HCT116 (cell line): ENCODE data around the gene DOCK4. TPM values are rescaled to one million over a fixed set of nuclear protein-coding genes. Genes with fewer than 3 reads are reported as not detected.

ENCODE experiments used
- ATAC-seq: fragments of 200-7000 bp; cut with Tn5 transposase; 2 replicates; pipeline ENCODE4 v1.9.1; 2020; ENCODE audit warnings: mild to moderate bottlenecking, moderate library complexity
- BruUV-seq: library from RNA; stranded (reverse); fragments of 400-500 nt; replicated peaks from 2 replicates; lab custom pipeline; 2021; lab: Mats Ljungman, UMichigan
- CTCF ChIA-PET: fragments of 300-600 bp; sonication (Branson Sonifier 250); formaldehyde crosslinking; loops from one replicate; lab custom pipeline; 2021; ENCODE audit warnings: antibody characterized with exemption; lab: Charles Lee
- POLR2A ChIA-PET: fragments of 300-600, 350-600 bp; sonication (Branson Sonifier 250); formaldehyde crosslinking; loops from one replicate; lab custom pipeline; 2021; ENCODE audit warnings: antibody characterized with exemption; lab: Charles Lee
- RAD21 ChIA-PET, 2 experiments: fragments of 300-600 bp; sonication (Branson Sonifier 250); formaldehyde crosslinking; loops; one replicate each; lab custom pipeline; 2023; ENCODE audit warnings: low total read pairs in 2 of 2; ENCODE audit not compliant: uncharacterized antibody in 2 of 2, unreplicated experiment in 2 of 2, low non-redundant PET in 1 of 2; lab: Charles Lee
- DNase-seq: peaks from one replicate; pipeline ENCODE4 v3.0.0-alpha.2; 2010; ENCODE audit warnings: low read depth, low spot score
- H2AFZ ChIP-seq: fragments of 200-600 bp; shearing (Covaris generic), sonication (generic); 2 replicates; pipeline ENCODE4 v1.6.1; 2017; ENCODE audit warnings: low read depth, mixed run types, mixed read lengths, antibody characterized with exemption, low read length; ENCODE audit not compliant: poor library complexity, severe bottlenecking
- H3K27ac ChIP-seq: 2 replicates; pipeline ENCODE4 v1.5.1; 2012; ENCODE audit warnings: low read depth, low read length
- H3K27me3 ChIP-seq: fragments of 200-600 bp; sonication (generic); 2 replicates; pipeline ENCODE4 v1.6.1; 2016; ENCODE audit warnings: mixed run types, low read length, mixed read lengths; ENCODE audit not compliant: insufficient read depth
- H3K36me3 ChIP-seq, 2 experiments: fragments of 200-500 bp in 1 of 2; fragments of 200-600 bp in 1 of 2; sonication (Bioruptor generic) in 1 of 2; sonication (generic) in 1 of 2; 2 replicates each; pipeline versions ENCODE4 v1.5.1 to v1.6.1; 2014 to 2016; ENCODE audit warnings: low read length in 2 of 2, inconsistent platforms in 1 of 2, mixed read lengths in 1 of 2, mixed run types in 1 of 2; ENCODE audit not compliant: insufficient read depth in 2 of 2, control insufficient read depth in 1 of 2
- H3K4me1 ChIP-seq, 2 experiments: fragments of 200-600 bp in 1 of 2; sonication (generic) in 1 of 2; 2 replicates each; pipeline versions ENCODE4 v1.5.1 to v1.6.1; 2012 to 2017; ENCODE audit warnings: low read length in 2 of 2, inconsistent platforms in 1 of 2, mild to moderate bottlenecking in 1 of 2, mixed read lengths in 1 of 2, mixed run types in 1 of 2, moderate library complexity in 1 of 2; ENCODE audit not compliant: insufficient read depth in 2 of 2, control insufficient read depth in 1 of 2
- H3K4me2 ChIP-seq: fragments of 200-600 bp; sonication (generic); 2 replicates; pipeline ENCODE4 v1.6.1; 2017; ENCODE audit warnings: mixed run types, low read length, mixed read lengths
- H3K4me3 ChIP-seq, 2 experiments: fragments of 200-600 bp in 1 of 2; sonication (generic) in 1 of 2; replicated peaks in 1 of 2; 2 replicates each; pipeline ENCODE4 v1.5.1; 2011 to 2016; ENCODE audit warnings: low read length in 2 of 2, control low read depth in 1 of 2, low read depth in 1 of 2, mild to moderate bottlenecking in 1 of 2, mixed read lengths in 1 of 2, mixed run types in 1 of 2
- H3K79me2 ChIP-seq: fragments of 200-600 bp; sonication (generic); 2 replicates; pipeline ENCODE4 v1.6.1; 2017; ENCODE audit warnings: mild to moderate bottlenecking, mixed run types, low read length, moderate library complexity, mixed read lengths; ENCODE audit not compliant: insufficient read depth
- H3K9ac ChIP-seq: fragments of 200-600 bp; sonication (generic); 2 replicates; pipeline ENCODE4 v1.6.1; 2016; ENCODE audit warnings: low read length, mixed read lengths
- H3K9me2 ChIP-seq: fragments of 200-600 bp; sonication (generic), shearing (Covaris generic); 2 replicates; pipeline ENCODE4 v1.6.1; 2017; ENCODE audit warnings: mixed run types, mild to moderate bottlenecking, moderate library complexity; ENCODE audit not compliant: insufficient read depth
- H3K9me3 ChIP-seq, 2 experiments: fragments of 200-500 bp in 1 of 2; fragments of 200-600 bp in 1 of 2; sonication (Bioruptor generic) in 1 of 2; sonication (generic) in 1 of 2; 2 replicates each; pipeline ENCODE4 v1.6.1; 2014 to 2017; ENCODE audit warnings: low read length in 2 of 2, mixed read lengths in 2 of 2, inconsistent platforms in 1 of 2, low read depth in 1 of 2, mild to moderate bottlenecking in 1 of 2, mixed run types in 1 of 2, moderate library complexity in 1 of 2; ENCODE audit not compliant: control insufficient read depth in 1 of 2, insufficient read depth in 1 of 2
- H4K20me1 ChIP-seq: fragments of 200-600 bp; sonication (generic), shearing (Covaris generic); 2 replicates; pipeline ENCODE4 v1.6.1; 2017; ENCODE audit warnings: mixed run types, mild to moderate bottlenecking, moderate library complexity; ENCODE audit not compliant: insufficient read depth
- CBX3 ChIP-seq: IDR thresholded peaks from 2 replicates; pipeline ENCODE4 v1.6.1; 2012; ENCODE audit warnings: low read depth
- CEBPB ChIP-seq: IDR thresholded peaks from 2 replicates; pipeline ENCODE4 v1.6.1; 2012; ENCODE audit warnings: low read depth
- EGR1 ChIP-seq: IDR thresholded peaks from 2 replicates; pipeline ENCODE4 v1.6.1; 2012; ENCODE audit warnings: low read depth
- ELF1 ChIP-seq: IDR thresholded peaks from 2 replicates; pipeline ENCODE4 v1.6.1; 2012; ENCODE audit warnings: low read depth, borderline replicate concordance
- EZH2 ChIP-seq: fragments of 200-600 bp; sonication (generic); IDR thresholded peaks from 2 replicates; pipeline ENCODE4 v1.6.1; 2017; ENCODE audit warnings: antibody characterized with exemption, mixed run types
- EZH2phosphoT487 ChIP-seq: fragments of 200-600 bp; IDR thresholded peaks from 2 replicates; pipeline ENCODE4 v1.6.1; 2018; ENCODE audit warnings: antibody characterized with exemption, borderline replicate concordance
- JUND ChIP-seq: IDR thresholded peaks from 2 replicates; pipeline ENCODE4 v1.6.1; 2012
- POLR2A ChIP-seq: IDR thresholded peaks from 2 replicates; pipeline ENCODE4 v1.7.0; 2011; ENCODE audit warnings: borderline replicate concordance; ENCODE audit not compliant: insufficient read depth, insufficient read length; ENCODE audit errors: extremely low read depth
- POLR2AphosphoS5 ChIP-seq: IDR thresholded peaks from 2 replicates; pipeline ENCODE4 v1.6.1; 2011; ENCODE audit warnings: mild to moderate bottlenecking, low read depth, low read length, moderate library complexity
- RAD21 ChIP-seq: IDR thresholded peaks from 2 replicates; pipeline ENCODE4 v1.6.1; 2012; ENCODE audit warnings: low read depth, mild to moderate bottlenecking
- SIN3A ChIP-seq: IDR thresholded peaks from 2 replicates; pipeline ENCODE4 v1.6.1; 2012; ENCODE audit warnings: low read depth
- SP1 ChIP-seq: IDR thresholded peaks from 2 replicates; pipeline ENCODE4 v1.6.1; 2012; ENCODE audit warnings: low read depth
- YY1 ChIP-seq: IDR thresholded peaks from 2 replicates; pipeline ENCODE4 v1.6.1; 2011; ENCODE audit warnings: low read length, low read depth, moderate library complexity, mild to moderate bottlenecking; ENCODE audit not compliant: insufficient replicate concordance; ENCODE audit errors: extremely low read depth
- ZFX ChIP-seq: fragments of 450-650 bp; IDR thresholded peaks from 2 replicates; pipeline ENCODE4 v1.6.1; 2017
- ZNF274 ChIP-seq: fragments of 200-500 bp; sonication (Bioruptor generic); IDR thresholded peaks from 2 replicates; pipeline ENCODE4 v1.6.1; 2014; ENCODE audit warnings: mild to moderate bottlenecking, low read depth, low read length, inconsistent platforms
- intact Hi-C: fragments of 100-400 bp; cut with micrococcal nuclease; formaldehyde crosslinking; loops from 2 replicates; pipeline ENCODE4 v1.10.0; 2022
- total RNA-seq: library from RNA; stranded (reverse); gene quantifications from one replicate; pipeline ENCODE4 v1.2.1, GENCODE V29; 2021; ENCODE audit not compliant: unreplicated experiment
- TF ChIP-seq, protein P1 (sequence below): IDR thresholded peaks from 2 replicates; pipeline ENCODE4 v1.6.1; 2011; ENCODE audit warnings: mild to moderate bottlenecking, low read length, moderate library complexity; ENCODE audit not compliant: insufficient replicate concordance; ENCODE audit errors: extremely low read depth
- TF ChIP-seq, protein P2 (sequence below): IDR thresholded peaks from 2 replicates; pipeline ENCODE4 v1.6.1; 2012
- TF ChIP-seq, protein P3 (sequence below): IDR thresholded peaks from 2 replicates; pipeline ENCODE4 v1.6.1; 2012
- TF ChIP-seq, protein P4 (sequence below): IDR thresholded peaks from 2 replicates; pipeline ENCODE4 v1.6.1; 2012; ENCODE audit warnings: low read depth
- TF ChIP-seq, protein P5 (sequence below), 3 experiments: fragments of 200-600 bp in 1 of 3; sonication (generic) in 1 of 3; IDR thresholded peaks in 2 of 3; conservative IDR thresholded peaks in 1 of 3; 2 replicates each; pipeline ENCODE4 v1.5.1; 2012 to 2017; ENCODE audit warnings: low read depth in 2 of 3, low read length in 2 of 3, antibody characterized with exemption in 1 of 3, borderline replicate concordance in 1 of 3, control low read depth in 1 of 3, mild to moderate bottlenecking in 1 of 3, mixed read lengths in 1 of 3, mixed run types in 1 of 3, moderate library complexity in 1 of 3; ENCODE audit not compliant: insufficient read depth in 1 of 3

Gene DOCK4
- total RNA-seq, 1 experiment from 2014 or later: 2.2 TPM

DNA sequence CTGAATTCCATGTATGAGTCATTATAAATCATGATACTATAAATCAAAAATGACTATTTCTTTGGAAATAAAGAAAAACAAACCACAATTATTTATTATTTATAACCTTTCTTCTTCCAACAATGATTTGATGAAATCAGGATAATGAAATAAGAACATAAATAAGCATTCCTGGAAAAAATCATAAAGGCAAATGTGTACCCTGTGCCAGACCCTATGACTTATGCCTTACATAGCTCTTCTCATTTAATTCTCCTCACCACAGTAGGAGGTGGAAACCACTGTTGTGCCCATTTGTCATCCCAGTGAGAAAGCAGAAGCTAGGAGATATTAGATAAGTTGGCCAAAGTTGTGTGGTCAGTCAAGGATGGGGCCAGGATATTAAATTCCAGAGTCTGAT, 255.1 kb downstream of the DOCK4 start:
- CTCF ChIA-PET: no interaction called here
- no peak overlapping the region for H2AFZ ChIP-seq
- TF ChIP-seq, protein P1, sequence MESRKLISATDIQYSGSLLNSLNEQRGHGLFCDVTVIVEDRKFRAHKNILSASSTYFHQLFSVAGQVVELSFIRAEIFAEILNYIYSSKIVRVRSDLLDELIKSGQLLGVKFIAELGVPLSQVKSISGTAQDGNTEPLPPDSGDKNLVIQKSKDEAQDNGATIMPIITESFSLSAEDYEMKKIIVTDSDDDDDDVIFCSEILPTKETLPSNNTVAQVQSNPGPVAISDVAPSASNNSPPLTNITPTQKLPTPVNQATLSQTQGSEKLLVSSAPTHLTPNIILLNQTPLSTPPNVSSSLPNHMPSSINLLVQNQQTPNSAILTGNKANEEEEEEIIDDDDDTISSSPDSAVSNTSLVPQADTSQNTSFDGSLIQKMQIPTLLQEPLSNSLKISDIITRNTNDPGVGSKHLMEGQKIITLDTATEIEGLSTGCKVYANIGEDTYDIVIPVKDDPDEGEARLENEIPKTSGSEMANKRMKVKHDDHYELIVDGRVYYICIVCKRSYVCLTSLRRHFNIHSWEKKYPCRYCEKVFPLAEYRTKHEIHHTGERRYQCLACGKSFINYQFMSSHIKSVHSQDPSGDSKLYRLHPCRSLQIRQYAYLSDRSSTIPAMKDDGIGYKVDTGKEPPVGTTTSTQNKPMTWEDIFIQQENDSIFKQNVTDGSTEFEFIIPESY: no peak
- TF ChIP-seq ELF1: no peak
- no peak for TF ChIP-seq EZH2phosphoT487
- TF ChIP-seq CEBPB: no peak
- TF ChIP-seq EZH2: no peak
- no peak for TF ChIP-seq SP1
- no peak for TF ChIP-seq YY1
- TF ChIP-seq, protein P2, sequence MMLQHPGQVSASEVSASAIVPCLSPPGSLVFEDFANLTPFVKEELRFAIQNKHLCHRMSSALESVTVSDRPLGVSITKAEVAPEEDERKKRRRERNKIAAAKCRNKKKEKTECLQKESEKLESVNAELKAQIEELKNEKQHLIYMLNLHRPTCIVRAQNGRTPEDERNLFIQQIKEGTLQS: no peak
- TF ChIP-seq SIN3A: no peak
- no peak for TF ChIP-seq ZFX
- TF ChIP-seq, protein P3, sequence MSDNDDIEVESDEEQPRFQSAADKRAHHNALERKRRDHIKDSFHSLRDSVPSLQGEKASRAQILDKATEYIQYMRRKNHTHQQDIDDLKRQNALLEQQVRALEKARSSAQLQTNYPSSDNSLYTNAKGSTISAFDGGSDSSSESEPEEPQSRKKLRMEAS: no peak
- TF ChIP-seq EGR1: no peak
- TF ChIP-seq JUND: no peak
- no peak for TF ChIP-seq POLR2AphosphoS5
- no peak for TF ChIP-seq POLR2A
- no peak for TF ChIP-seq ZNF274
- TF ChIP-seq, protein P4, sequence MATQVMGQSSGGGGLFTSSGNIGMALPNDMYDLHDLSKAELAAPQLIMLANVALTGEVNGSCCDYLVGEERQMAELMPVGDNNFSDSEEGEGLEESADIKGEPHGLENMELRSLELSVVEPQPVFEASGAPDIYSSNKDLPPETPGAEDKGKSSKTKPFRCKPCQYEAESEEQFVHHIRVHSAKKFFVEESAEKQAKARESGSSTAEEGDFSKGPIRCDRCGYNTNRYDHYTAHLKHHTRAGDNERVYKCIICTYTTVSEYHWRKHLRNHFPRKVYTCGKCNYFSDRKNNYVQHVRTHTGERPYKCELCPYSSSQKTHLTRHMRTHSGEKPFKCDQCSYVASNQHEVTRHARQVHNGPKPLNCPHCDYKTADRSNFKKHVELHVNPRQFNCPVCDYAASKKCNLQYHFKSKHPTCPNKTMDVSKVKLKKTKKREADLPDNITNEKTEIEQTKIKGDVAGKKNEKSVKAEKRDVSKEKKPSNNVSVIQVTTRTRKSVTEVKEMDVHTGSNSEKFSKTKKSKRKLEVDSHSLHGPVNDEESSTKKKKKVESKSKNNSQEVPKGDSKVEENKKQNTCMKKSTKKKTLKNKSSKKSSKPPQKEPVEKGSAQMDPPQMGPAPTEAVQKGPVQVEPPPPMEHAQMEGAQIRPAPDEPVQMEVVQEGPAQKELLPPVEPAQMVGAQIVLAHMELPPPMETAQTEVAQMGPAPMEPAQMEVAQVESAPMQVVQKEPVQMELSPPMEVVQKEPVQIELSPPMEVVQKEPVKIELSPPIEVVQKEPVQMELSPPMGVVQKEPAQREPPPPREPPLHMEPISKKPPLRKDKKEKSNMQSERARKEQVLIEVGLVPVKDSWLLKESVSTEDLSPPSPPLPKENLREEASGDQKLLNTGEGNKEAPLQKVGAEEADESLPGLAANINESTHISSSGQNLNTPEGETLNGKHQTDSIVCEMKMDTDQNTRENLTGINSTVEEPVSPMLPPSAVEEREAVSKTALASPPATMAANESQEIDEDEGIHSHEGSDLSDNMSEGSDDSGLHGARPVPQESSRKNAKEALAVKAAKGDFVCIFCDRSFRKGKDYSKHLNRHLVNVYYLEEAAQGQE: no peak
- TF ChIP-seq CBX3: no peak
- no peak for TF ChIP-seq RAD21
- TF ChIP-seq, protein P5, sequence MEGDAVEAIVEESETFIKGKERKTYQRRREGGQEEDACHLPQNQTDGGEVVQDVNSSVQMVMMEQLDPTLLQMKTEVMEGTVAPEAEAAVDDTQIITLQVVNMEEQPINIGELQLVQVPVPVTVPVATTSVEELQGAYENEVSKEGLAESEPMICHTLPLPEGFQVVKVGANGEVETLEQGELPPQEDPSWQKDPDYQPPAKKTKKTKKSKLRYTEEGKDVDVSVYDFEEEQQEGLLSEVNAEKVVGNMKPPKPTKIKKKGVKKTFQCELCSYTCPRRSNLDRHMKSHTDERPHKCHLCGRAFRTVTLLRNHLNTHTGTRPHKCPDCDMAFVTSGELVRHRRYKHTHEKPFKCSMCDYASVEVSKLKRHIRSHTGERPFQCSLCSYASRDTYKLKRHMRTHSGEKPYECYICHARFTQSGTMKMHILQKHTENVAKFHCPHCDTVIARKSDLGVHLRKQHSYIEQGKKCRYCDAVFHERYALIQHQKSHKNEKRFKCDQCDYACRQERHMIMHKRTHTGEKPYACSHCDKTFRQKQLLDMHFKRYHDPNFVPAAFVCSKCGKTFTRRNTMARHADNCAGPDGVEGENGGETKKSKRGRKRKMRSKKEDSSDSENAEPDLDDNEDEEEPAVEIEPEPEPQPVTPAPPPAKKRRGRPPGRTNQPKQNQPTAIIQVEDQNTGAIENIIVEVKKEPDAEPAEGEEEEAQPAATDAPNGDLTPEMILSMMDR (IDR thresholded peaks at IDR 0.05 in 2 of 3, conservative IDR thresholded peaks at IDR 0.05 in 1 of 3; ENCODE audit: borderline replicate concordance in 1 of 3, insufficient read depth in 1 of 3, low read depth in 2 of 3, low read length in 2 of 3): no peak
- no peak overlapping the region for H3K27ac ChIP-seq
- RAD21 ChIA-PET: no interaction called here
- no peaks in the 10 kb centered on the region for H3K4me1 ChIP-seq
- ATAC-seq (no peak), DNase-seq (no peak)
- POLR2A ChIA-PET: no interaction called here
- H3K9me2 ChIP-seq: no peaks in the 10 kb centered on the region
- no peaks in the 10 kb centered on the region for H4K20me1 ChIP-seq
- H3K4me2 ChIP-seq: no peak overlapping the region
- no peaks in the 10 kb centered on the region for H3K27me3 ChIP-seq
- BruUV-seq: no TSS peak
- no peaks in the 10 kb centered on the region for H3K79me2 ChIP-seq
- H3K9me3 ChIP-seq: no peaks in the 10 kb centered on the region
- intact Hi-C loops: no loop called here
- H3K4me3 ChIP-seq: no peak overlapping the region
- no peaks in the 10 kb centered on the region for H3K36me3 ChIP-seq
- no peak overlapping the region for H3K9ac ChIP-seq
